Tibial nerve (tissue), 4 donors: Measurements from ENCODE around the gene KIFC1. TPM values are rescaled to one million over a fixed set of nuclear protein-coding genes. Genes with fewer than 3 reads are reported as not detected.

Experiments
- DNase-seq, 2 donors: peaks; one replicate each; pipeline ENCODE4 v3.0.0-alpha.2; 2019; ENCODE audit warnings: low spot score in 2 of 2
- H3K27ac ChIP-seq, 4 donors: fragments of 200-600 bp; sonication (generic) in 3 of 4; one replicate each; pipeline ENCODE4 v1.5.1; 2017 to 2019; ENCODE audit warnings: mild to moderate bottlenecking in 1 of 4
- H3K27me3 ChIP-seq, 2 donors: fragments of 200-600 bp; sonication (generic) in 1 of 2; one replicate each; pipeline versions ENCODE4 v1.5.1 to v1.6.0; 2017 to 2019
- H3K36me3 ChIP-seq, 3 donors: fragments of 200-600 bp; sonication (generic); one replicate each; pipeline ENCODE4 v1.5.1; 2018 to 2019
- H3K4me1 ChIP-seq, 4 donors: fragments of 200-600 bp; sonication (generic) in 3 of 4; one replicate each; pipeline ENCODE4 v1.5.1; 2017 to 2019
- H3K4me3 ChIP-seq, 4 donors: fragments of 200-600 bp; sonication (generic) in 3 of 4; one replicate each; pipeline ENCODE4 v1.5.1; 2017 to 2019; ENCODE audit warnings: mild to moderate bottlenecking in 1 of 4, moderate library complexity in 1 of 4
- H3K9me3 ChIP-seq, 4 donors: fragments of 200-600 bp; sonication (generic) in 3 of 4; one replicate each; pipeline ENCODE4 v1.5.1; 2017 to 2019
- CTCF ChIP-seq, 5 experiments: fragments of 200-600 bp in 3 of 5; fragments of 450-650 bp in 2 of 5; sonication (generic) in 3 of 5; IDR thresholded peaks; one replicate each; pipeline ENCODE4 v1.5.1; 2016 to 2019; ENCODE audit warnings: antibody characterized with exemption in 5 of 5, mild to moderate bottlenecking in 3 of 5, moderate library complexity in 2 of 5
- EP300 ChIP-seq, 2 donors: sonication (generic); formaldehyde crosslinking; IDR thresholded peaks; one replicate each; pipeline ENCODE4 v1.6.1; 2017; ENCODE audit warnings: antibody characterized with exemption in 2 of 2, mild to moderate bottlenecking in 1 of 2
- POLR2A ChIP-seq, 2 donors: fragments of 450-650 bp; IDR thresholded peaks; one replicate each; pipeline ENCODE4 v1.6.1; 2017; ENCODE audit warnings: antibody characterized with exemption in 2 of 2, mild to moderate bottlenecking in 2 of 2, moderate library complexity in 2 of 2
- WGBS, 2 donors: methylation state at CpG; one replicate each; pipeline ENCODE4 v1.1.5; 2018; 5-methylcytosine and 5-hydroxymethylcytosine counted together
- total RNA-seq, 4 donors: library from RNA; depleted of rRNA; stranded (reverse); fragments of >200 nt; gene quantifications; one replicate each; pipeline ENCODE4 v1.1.0, GENCODE V29; 2016

KIFC1 gene
- total RNA-seq, 4 donors from 2014 or later, result 0.42 to 3.6 (median 2.1) TPM

- no peak for DNase-seq
- Histone ChIP-seq H3K4me1 (peaks cover 0 to 54% (median 28%) of the 10 kb centered on the region in 4 donors), H3K27ac (peak overlapping the region; percentile 82 to 99 (median 91)), H3K4me3 (peak overlapping the region; percentile 57 to 87 (median 65)), H3K36me3 (no peaks in the 10 kb centered on the region), H3K27me3 (no peaks in the 10 kb centered on the region), H3K9me3 (no peaks in the 10 kb centered on the region)
- 10 to 11% methylated on average over 12 of the region's 12 CpGs for WGBS, 2 donors
- TF ChIP-seq POLR2A (IDR thresholded peaks at IDR 0.05) (peak in 1 of 2 donors; percentile 27), EP300 (IDR thresholded peaks at IDR 0.05) (no peak), CTCF (IDR thresholded peaks at IDR 0.05) (no peak)
These were observed 33.4 kb downstream of the KIFC1 start for GRCh38 chr6:33424855-33425667.

GRCh38 chr6:33425668-33426577 lies 34.3 kb downstream of the KIFC1 start:
- TF ChIP-seq EP300 (IDR thresholded peaks at IDR 0.05), result peak; percentile 9 to 84
- TF ChIP-seq POLR2A (IDR thresholded peaks at IDR 0.05), result peak in 1 of 2 donors; percentile 41
- peak; percentile 34 to 74 (median 66) for TF ChIP-seq CTCF (IDR thresholded peaks at IDR 0.05)
- 1% methylated on average over 33 to 41 of the region's 43 CpGs for WGBS, 2 donors
- H3K27me3 ChIP-seq, result no peaks in the 10 kb centered on the region
- no peaks in the 10 kb centered on the region for H3K9me3 ChIP-seq
- peaks cover 0 to 58% (median 36%) of the 10 kb centered on the region in 4 donors for H3K4me1 ChIP-seq
- peak; percentile 65 to 82 for DNase-seq
- H3K36me3 ChIP-seq, result no peaks in the 10 kb centered on the region
- peak overlapping the region; percentile 57 to 87 (median 65) for H3K4me3 ChIP-seq
- H3K27ac ChIP-seq, result peak overlapping the region; percentile 82 to 99 (median 91)

GRCh38 chr6:33426590-33427511 lies 35.2 kb downstream of the KIFC1 start:
- no peaks in the 10 kb centered on the region for H3K27me3 ChIP-seq
- H3K4me1 ChIP-seq, result peaks cover 0 to 64% (median 44%) of the 10 kb centered on the region in 4 donors
- WGBS, 2 donors, result 2 to 8% methylated on average over 12 of the region's 12 CpGs
- peak overlapping the region; percentile 82 to 99 (median 91) for H3K27ac ChIP-seq
- peak overlapping the region; percentile 57 to 87 (median 65) for H3K4me3 ChIP-seq
- no peaks in the 10 kb centered on the region for H3K9me3 ChIP-seq
- DNase-seq, result no peak
- TF ChIP-seq CTCF (IDR thresholded peaks at IDR 0.05) (no peak), EP300 (IDR thresholded peaks at IDR 0.05) (no peak)
- H3K36me3 ChIP-seq, result no peaks in the 10 kb centered on the region

GRCh38 chr6:33427585-33428223 lies 36.1 kb downstream of the KIFC1 start:
- TF ChIP-seq EP300 (IDR thresholded peaks at IDR 0.05), result no peak
- TF ChIP-seq CTCF (IDR thresholded peaks at IDR 0.05), result no peak
- TF ChIP-seq POLR2A (IDR thresholded peaks at IDR 0.05), result peak in 1 of 2 donors; percentile 40
- Histone ChIP-seq H3K36me3 (peaks cover 0 to 2% (median 0%) of the 10 kb centered on the region in 3 donors), H3K4me3 (peak overlapping the region; percentile 43 to 63 (median 58)), H3K27me3 (no peaks in the 10 kb centered on the region), H3K4me1 (peaks cover 0 to 72% (median 45%) of the 10 kb centered on the region in 4 donors), H3K27ac (peak overlapping the region; percentile 68 to 99 (median 88)), H3K9me3 (no peaks in the 10 kb centered on the region)
- peak in 1 of 2 donors; percentile 36 for DNase-seq
- WGBS, 2 donors, result 0% methylated on average over 8 to 11 of the region's 79 CpGs
